ENCODE results near the gene ARHGEF25. TPM values are rescaled to one million over a fixed set of nuclear protein-coding genes. Genes with fewer than 3 reads are reported as not detected.

Gene ARHGEF25
- total RNA-seq, result 5.4 and 6.1 TPM in 2 replicates

GRCh38 chr12:57611108-57611826 lies at the start of gene ARHGEF25:
Gene ARHGEF25, plus strand, starts transcription at chr12:57611435. Its CDS starts 460 bp downstream, at chr12:57611895.

DNA sequence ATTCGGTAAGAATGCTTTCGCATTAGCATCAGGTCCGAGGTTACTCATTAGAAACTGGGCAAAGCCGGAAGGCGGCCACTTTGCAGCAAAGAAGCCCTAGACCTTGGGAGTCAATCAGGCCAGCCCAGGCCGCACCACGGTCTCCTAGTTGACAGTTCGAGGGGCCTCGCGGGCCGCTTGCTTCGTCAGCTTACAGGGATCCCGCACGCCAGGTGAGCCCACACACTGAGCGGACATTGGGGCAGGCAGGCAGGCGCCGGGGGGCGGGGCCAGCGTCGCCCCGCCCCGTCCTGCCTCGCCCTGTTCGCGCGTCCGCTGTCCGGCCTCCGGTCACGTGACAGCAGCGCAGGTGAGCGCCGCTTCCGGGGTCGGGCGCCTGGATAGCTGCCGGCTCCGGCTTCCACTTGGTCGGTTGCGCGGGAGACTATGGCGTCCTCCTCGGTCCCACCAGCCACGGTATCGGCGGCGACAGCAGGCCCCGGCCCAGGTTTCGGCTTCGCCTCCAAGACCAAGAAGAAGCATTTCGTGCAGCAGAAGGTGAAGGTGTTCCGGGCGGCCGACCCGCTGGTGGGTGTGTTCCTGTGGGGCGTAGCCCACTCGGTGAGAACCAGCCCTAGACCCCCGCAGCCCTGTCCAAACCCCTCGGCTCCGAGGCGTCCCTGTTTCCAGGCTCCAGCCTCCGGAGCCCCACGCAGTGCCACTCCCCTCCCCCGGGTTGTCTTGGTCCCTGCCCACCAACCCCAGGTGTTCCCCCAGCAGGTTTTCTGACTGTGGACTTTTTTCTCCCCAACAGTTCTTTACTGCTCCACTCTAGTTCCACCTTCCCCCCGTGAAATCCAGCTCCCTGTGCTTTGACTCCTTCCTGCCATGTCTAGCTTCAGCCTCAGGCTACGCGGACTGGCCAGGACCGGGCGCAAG lies 20.1 kb upstream of the ARHGEF25 start, which contains the start of gene PIP4K2C:
Gene PIP4K2C (plus strand): TSS at position 329 of the 918 bp plus-strand sequence. CDS start 98 bp downstream, at position 427.

GRCh38 chr12:57604454-57604991 lies 6.7 kb upstream of the ARHGEF25 start, which contains the start of gene DTX3:
Gene DTX3, plus strand, starts transcription at chr12:57604824. Its CDS starts 1,694 bp downstream, at chr12:57606518.

DNA sequence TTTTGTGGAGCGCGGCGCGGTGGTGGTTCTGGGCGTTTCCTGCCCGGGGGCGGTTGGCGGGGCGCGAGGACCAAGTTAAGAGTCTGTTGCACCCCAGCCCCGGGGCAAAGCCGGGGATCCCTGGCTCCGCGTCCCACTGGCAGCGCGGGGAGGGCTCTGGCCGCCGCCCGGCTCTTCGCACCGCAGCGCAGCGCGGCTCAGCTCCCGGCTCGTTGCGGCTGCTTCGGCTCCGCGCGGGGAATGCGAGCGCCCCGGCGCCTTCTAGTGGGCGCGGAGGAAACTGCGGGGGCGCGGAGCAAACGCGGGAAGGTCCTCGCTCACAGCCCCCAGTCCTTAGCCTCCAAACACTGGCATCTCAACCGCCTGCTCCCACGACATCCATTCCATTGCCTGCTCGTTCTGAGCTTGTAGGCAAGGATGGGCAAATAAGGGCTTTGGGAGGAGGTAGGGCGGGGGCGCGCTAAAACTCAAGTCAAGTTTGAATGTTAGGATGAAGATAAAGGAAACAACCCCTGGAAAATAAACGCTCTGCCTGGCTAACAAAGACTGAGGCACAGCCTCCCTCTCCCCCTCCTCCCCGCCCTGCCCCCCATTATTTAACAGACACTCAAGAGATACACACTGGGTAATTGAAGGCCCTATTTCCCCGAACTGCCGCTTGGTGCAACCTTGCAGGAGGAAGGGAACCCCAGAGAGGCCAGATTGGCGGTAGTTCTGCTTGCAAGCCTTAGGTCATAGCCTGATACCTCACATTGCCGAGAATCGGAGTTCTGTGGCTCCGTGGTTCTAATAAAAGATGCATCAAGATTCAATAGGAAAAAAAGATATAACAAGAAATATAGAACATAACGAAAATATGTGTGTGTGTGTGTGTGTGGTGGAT lies 22.0 kb downstream of the ARHGEF25 start, which contains the start of gene B4GALNT1:
Gene B4GALNT1 (minus strand): TSS at position 244 of the 883 bp plus-strand sequence. CDS start 1,069 bp downstream, outside the sequence.

Other genes starting within 250 kb of the ARHGEF25 start
- 15.5 and 37.5 TPM in 2 replicates for gene R3HDM2, start 180.4 kb upstream of the ARHGEF25 start, total RNA-seq
- not detected in 2 replicates for gene INHBC, start 176.7 kb upstream of the ARHGEF25 start, total RNA-seq
- gene INHBE, start 156.1 kb upstream of the ARHGEF25 start, total RNA-seq, result 3.9 and 7.9 TPM in 2 replicates
- gene GLI1, start 151.7 kb upstream of the ARHGEF25 start, total RNA-seq, result 0.98 and 6.7 TPM in 2 replicates
- gene ARHGAP9, start 131.6 kb upstream of the ARHGEF25 start, total RNA-seq, result 0.89 TPM in 1 of 2 replicates, not detected in the other
- gene MARS1, start 123.4 kb upstream of the ARHGEF25 start, total RNA-seq, result 107 and 167 TPM in 2 replicates
- gene DDIT3, start 90.9 kb upstream of the ARHGEF25 start, total RNA-seq, result 12.1 and 28.3 TPM in 2 replicates
- 9.9 and 23.8 TPM in 2 replicates for gene MBD6, start 88.6 kb upstream of the ARHGEF25 start, total RNA-seq
- 211 and 214 TPM in 2 replicates for gene DCTN2, start 64.2 kb upstream of the ARHGEF25 start, total RNA-seq
- 0.98 and 1.4 TPM in 2 replicates for gene KIF5A, start 61.4 kb upstream of the ARHGEF25 start, total RNA-seq
- 23.8 and 30.6 TPM in 2 replicates for gene PIP4K2C, start 20.2 kb upstream of the ARHGEF25 start, total RNA-seq
- gene DTX3, start 6.6 kb upstream of the ARHGEF25 start, total RNA-seq, result 13.0 and 40.6 TPM in 2 replicates
- gene B4GALNT1, start 21.8 kb downstream of the ARHGEF25 start, total RNA-seq, result 0.76 and 6.2 TPM in 2 replicates
- 132 and 162 TPM in 2 replicates for gene OS9, start 82.7 kb downstream of the ARHGEF25 start, total RNA-seq
- gene AGAP2, start 127.3 kb downstream of the ARHGEF25 start, total RNA-seq, result 0.25 TPM in 1 of 2 replicates, not detected in the other
- gene TSPAN31, start 133.6 kb downstream of the ARHGEF25 start, total RNA-seq, result 28.4 and 38.9 TPM in 2 replicates
- gene CDK4, start 140.9 kb downstream of the ARHGEF25 start, total RNA-seq, result 223 and 252 TPM in 2 replicates
- gene MARCHF9, start 143.7 kb downstream of the ARHGEF25 start, total RNA-seq, result 5.4 and 17.5 TPM in 2 replicates
- 0.65 and 2.3 TPM in 2 replicates for gene CYP27B1, start 155.6 kb downstream of the ARHGEF25 start, total RNA-seq
- 16.5 and 26.9 TPM in 2 replicates for gene METTL1, start 160.7 kb downstream of the ARHGEF25 start, total RNA-seq
- 5.9 and 10.1 TPM in 2 replicates for gene EEF1AKMT3, start 161.2 kb downstream of the ARHGEF25 start, total RNA-seq
- 29.5 and 42.2 TPM in 2 replicates for gene TSFM, start 171.4 kb downstream of the ARHGEF25 start, total RNA-seq
- under 0.01 and 0.38 TPM in 2 replicates for gene AVIL, start 207.3 kb downstream of the ARHGEF25 start, total RNA-seq
- 69.4 and 122 TPM in 2 replicates for gene CTDSP2, start 235.3 kb downstream of the ARHGEF25 start, total RNA-seq